OCI-M2 (cell line): ENCODE results near the gene LRRC73.
"Not testable (repeated sequence)": the region's sequence is repeated elsewhere in the genome, so short reads cannot be mapped to it uniquely, and the experiment has no call there.

ENCODE experiments used
- DNase-seq: peaks from one replicate; lab custom pipeline; 2025; ENCODE audit not compliant: unreplicated experiment; lab: John Stamatoyannopoulos, UW

LRRC73 gene

GRCh38 chr6:43467265-43467664 is 42.9 kb downstream of the LRRC73 start:
- DNase-seq, result not testable (repeated sequence)

GRCh38 chr6:43465948-43466347 is 44.2 kb downstream of the LRRC73 start:
- DNase-seq, result no peak

DNA sequence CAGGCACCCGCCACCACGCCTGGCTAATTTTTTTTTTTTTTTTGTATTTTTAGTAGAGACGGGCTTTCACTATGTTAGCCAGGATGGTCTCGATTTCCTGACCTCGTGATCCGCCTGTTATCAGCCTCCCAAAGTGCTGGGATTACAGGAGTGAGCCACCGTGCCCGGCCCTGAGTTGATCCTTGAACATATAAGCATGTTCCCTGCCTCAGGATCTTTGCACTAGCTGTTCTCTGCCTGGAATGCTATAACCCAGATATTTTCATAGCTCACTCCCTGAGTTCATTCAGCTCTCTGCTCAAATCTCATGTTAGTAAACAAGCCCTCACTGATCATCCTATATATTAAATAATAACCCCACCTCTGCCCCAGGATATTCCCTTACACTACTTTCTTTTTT is 45.8 kb downstream of the LRRC73 start:
- no peak for DNase-seq

GRCh38 chr6:43461936-43462335 is 48.2 kb downstream of the LRRC73 start:
- no peak for DNase-seq

GRCh38 chr6:43460032-43460431 is 50.1 kb downstream of the LRRC73 start:
- no peak for DNase-seq

DNA sequence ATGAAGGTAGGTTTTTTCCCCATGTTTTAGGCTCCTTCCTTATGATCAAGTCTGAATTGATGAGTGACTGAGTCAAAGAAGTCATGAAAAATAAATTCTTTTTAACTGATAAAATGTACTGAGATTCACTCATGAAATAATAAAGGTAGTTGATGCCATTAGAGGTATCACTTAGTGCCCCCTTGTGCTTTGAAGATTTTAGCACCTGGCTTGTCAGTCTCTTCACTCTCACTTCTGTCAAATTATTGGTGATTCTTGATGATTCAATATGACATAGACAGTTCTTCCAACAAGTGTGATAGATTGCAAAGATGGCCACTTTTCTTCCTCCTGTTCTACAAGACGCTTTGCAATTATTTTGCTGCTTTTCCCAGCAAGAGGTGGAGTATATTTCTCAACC is 50.6 kb downstream of the LRRC73 start:
- no peak for DNase-seq

DNA sequence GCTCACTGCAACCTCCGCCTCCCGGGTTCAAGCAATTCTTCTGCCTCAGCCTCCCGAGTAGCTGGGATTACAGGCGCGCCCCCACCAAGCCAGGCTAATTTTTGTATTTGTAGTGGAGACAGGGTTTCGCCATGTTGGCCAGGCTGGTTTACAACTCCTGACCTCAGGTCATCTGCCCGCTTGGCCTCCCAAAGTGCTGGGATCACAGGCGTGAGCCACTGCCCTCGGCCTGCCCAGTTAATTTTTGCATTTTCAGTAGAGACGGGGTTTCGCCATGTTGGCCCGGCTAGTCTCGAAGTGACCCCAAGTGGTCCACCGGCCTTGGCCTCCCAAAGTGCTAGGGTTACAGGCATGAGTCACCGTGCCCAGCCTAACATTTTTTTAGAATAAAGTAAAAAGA is 52.0 kb downstream of the LRRC73 start:
- not testable (repeated sequence) for DNase-seq

- DNase-seq, result no peak
Observed at GRCh38 chr6:43457643-43458042, 52.5 kb downstream of the LRRC73 start.
